Measurements from ENCODE around the gene MAX. TPM values are rescaled to one million over a fixed set of nuclear protein-coding genes. Genes with fewer than 3 reads are reported as not detected.

Gene MAX
- total and polyA plus RNA-seq, 2 of the 8 experiments (the other 6 are each of a cell fraction or from before 2014, with no cell fraction given): 36.9 to 65.1 TPM

GRCh38 chr14:65052832-65053231 is 49.5 kb downstream of the MAX start:
- H2AFZ ChIP-seq (ENCODE audit: low read length): no peak overlapping the region
- no peak overlapping the region for H4K91ac ChIP-seq (replicated peaks; ENCODE audit: insufficient read length, low read length)
- ChIA-PET POLR2A (ENCODE audit: partially characterized antibody) (interaction anchor here (1.2 kb wide), 1 partner anchor 10 kb away, joined by 6 read pairs; no protein-coding TSS in a partner anchor), CTCF (ENCODE audit: partially characterized antibody) (interaction anchor here (0.8 kb wide), 1 partner anchor 161 kb away, joined by 3 read pairs; no protein-coding TSS in a partner anchor)
- no peaks in the 10 kb centered on the region for H3K27me3 ChIP-seq (replicated peaks in 1 of 4; ENCODE audit: control insufficient read depth in 3 of 4, extremely low read depth in 1 of 4, insufficient read depth in 3 of 4, low read length in 3 of 4)
- H2BK120ac ChIP-seq (replicated peaks; ENCODE audit: low read depth, low read length): no peak overlapping the region
- H4K20me1 ChIP-seq (replicated peaks in 1 of 2; ENCODE audit: control insufficient read depth in 1 of 2, insufficient read depth in 2 of 2, low read length in 2 of 2): peaks cover 0 to 6% of the 10 kb centered on the region in 2 experiments
- H3K4ac ChIP-seq (replicated peaks; ENCODE audit: insufficient read length, low read depth, low read length): peak overlapping the region; percentile 78
- no peaks in the 10 kb centered on the region for H3K79me2 ChIP-seq (ENCODE audit: control insufficient read depth in 1 of 2, insufficient read depth in 2 of 2, low read length in 2 of 2)
- H3K9ac ChIP-seq (replicated peaks in 1 of 4; ENCODE audit: extremely low read depth in 1 of 4, low read depth in 3 of 4, low read length in 3 of 4): no peak overlapping the region; a peak in 1 of 7 replicates
- no peak overlapping the region for H2BK20ac ChIP-seq (ENCODE audit: low read length)
- H2BK12ac ChIP-seq (ENCODE audit: low read depth, low read length): no peak overlapping the region
- H3K27ac ChIP-seq (ENCODE audit: low read depth, low read length): no peak overlapping the region
- no peak overlapping the region for H4K8ac ChIP-seq (ENCODE audit: extremely low read depth, insufficient read depth, low read length)
- no peak overlapping the region for H4K5ac ChIP-seq (ENCODE audit: insufficient read length, low read depth, low read length)
- 88% methylated on average over 4 of the region's 4 CpGs; no CpG with 5 or more reads in 1 of the 2 experiments for WGBS, 2 experiments (ENCODE audit: extremely low coverage in 1 of 2, insufficient coverage in 1 of 2, insufficient read length in 1 of 2, insufficient replicate concordance in 2 of 2, low coverage in 1 of 2, low lambda C conversion rate in 2 of 2, missing lambda C conversion rate in 1 of 2)
- no peaks in the 10 kb centered on the region for H3K79me1 ChIP-seq (ENCODE audit: low read depth, low read length)
- H3K4me2 ChIP-seq (ENCODE audit: insufficient read depth in 1 of 2, low read depth in 2 of 2, low read length in 2 of 2): no peak overlapping the region
- H3K23me2 ChIP-seq (ENCODE audit: low read depth, low read length): no peaks in the 10 kb centered on the region
- no peak overlapping the region for H3K14ac ChIP-seq (ENCODE audit: insufficient read length)
- H2BK5ac ChIP-seq (ENCODE audit: low read depth, low read length): no peak overlapping the region
- no peak overlapping the region for H3K4me3 ChIP-seq (ENCODE audit: extremely low read depth in 1 of 4, insufficient read depth in 2 of 4, low read depth in 3 of 4, low read length in 4 of 4)
- DNase-seq (ENCODE audit: low read depth in 1 of 2, low spot score in 2 of 2): no peak
- no peak for FAIRE-seq
- H3K36me3 ChIP-seq (ENCODE audit: control insufficient read depth in 2 of 4, insufficient read depth in 4 of 4, low read length in 3 of 4): peaks cover 0 to 3% (median 0%) of the 10 kb centered on the region in 4 experiments; a peak in 1 of 8 replicates
- no peak overlapping the region for H2BK15ac ChIP-seq (ENCODE audit: low read length)
- no peaks in the 10 kb centered on the region for H3K9me3 ChIP-seq (ENCODE audit: insufficient read depth in 2 of 2, low read depth in 1 of 2, low read length in 1 of 2)
- no peak overlapping the region for H3K23ac ChIP-seq (ENCODE audit: insufficient read length)
- no peaks in the 10 kb centered on the region for H3K4me1 ChIP-seq (replicated peaks in 1 of 4; ENCODE audit: control insufficient read depth in 3 of 4, insufficient read depth in 4 of 4, low read length in 3 of 4)
- no peak overlapping the region for H2AK5ac ChIP-seq (ENCODE audit: low read depth, low read length)
- H3K56ac ChIP-seq (replicated peaks; ENCODE audit: insufficient read length, low read depth, low read length): no peak overlapping the region
- no peak overlapping the region for H3K18ac ChIP-seq (ENCODE audit: extremely low read depth, low read length)
- TF ChIP-seq FOSL1 (IDR thresholded peaks at IDR 0.05; ENCODE audit: insufficient read depth, low read depth, low read length): no peak
- no peak for TF ChIP-seq POU5F1 (IDR thresholded peaks at IDR 0.05; ENCODE audit: low read depth, low read length)
- no peak for TF ChIP-seq SRF (IDR thresholded peaks at IDR 0.05; ENCODE audit: low read depth, low read length)
- TF ChIP-seq MAX (IDR thresholded peaks at IDR 0.05): no peak
- no peak for TF ChIP-seq EZH2 (IDR thresholded peaks at IDR 0.05; ENCODE audit: low read depth, low read length, severe bottlenecking)
- TF ChIP-seq KDM1A (IDR thresholded peaks at IDR 0.05; ENCODE audit: borderline replicate concordance, low read length): no peak
- no peak for TF ChIP-seq GABPA (IDR thresholded peaks at IDR 0.05; ENCODE audit: borderline replicate concordance, insufficient read depth, low read length)
- no peak for TF ChIP-seq ZNF274 (IDR thresholded peaks at IDR 0.05; ENCODE audit: borderline replicate concordance, extremely low read depth, low read length)
- TF ChIP-seq CTCF (IDR thresholded peaks at IDR 0.05; ENCODE audit: control extremely low read depth in 1 of 3, insufficient read depth in 1 of 3, low read depth in 1 of 3, low read length in 3 of 3): no peak
- no peak for TF ChIP-seq SP4 (IDR thresholded peaks at IDR 0.05; ENCODE audit: low read length)
- TF ChIP-seq ASH2L (IDR thresholded peaks at IDR 0.05; ENCODE audit: low read length): no peak
- no peak for TF ChIP-seq JUN (IDR thresholded peaks at IDR 0.05; ENCODE audit: low read depth, low read length)
